ENCODE measurements around the gene FAM118B. TPM values are rescaled to one million over a fixed set of nuclear protein-coding genes. Genes with fewer than 3 reads are reported as not detected.

The FAM118B gene
- total and polyA plus RNA-seq, 2 experiments from 2014 or later, result 13.7 to 33.9 TPM

DNA sequence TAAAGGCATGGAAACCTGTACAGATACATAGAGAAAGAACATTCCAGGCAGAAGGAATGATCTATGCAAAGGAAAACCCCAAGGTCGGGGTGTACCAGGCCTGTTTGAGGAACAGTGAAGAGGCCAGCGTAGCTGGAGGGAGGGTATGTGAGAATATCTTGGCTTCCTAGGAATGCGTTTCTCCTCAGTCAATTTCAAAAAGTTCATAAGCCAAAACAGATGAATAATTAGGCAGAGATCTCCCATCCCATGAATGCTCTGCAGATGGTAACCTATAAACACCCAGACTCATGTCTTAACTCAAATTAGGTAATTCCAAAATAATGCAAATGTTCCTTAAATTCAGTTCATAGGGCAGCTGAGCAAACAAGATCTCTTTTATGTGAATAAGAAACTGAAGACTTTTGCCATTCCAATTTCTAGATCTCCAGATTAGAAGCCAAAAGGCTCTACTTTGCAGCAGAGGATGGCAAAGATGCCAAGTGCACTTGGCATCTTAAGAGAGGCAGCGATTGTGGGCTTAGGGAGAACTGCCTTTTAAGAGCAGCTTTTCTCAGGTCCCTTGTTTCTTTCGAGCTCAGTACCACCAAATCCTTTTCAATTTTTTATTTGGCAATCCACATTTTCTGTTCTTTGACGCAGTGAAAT is 13.2 kb downstream of the FAM118B start:
- Histone ChIP-seq H3K27ac (no peak overlapping the region), H3K9me3 (ENCODE audit: low read depth) (no peaks in the 10 kb centered on the region), H3K36me3 (peaks cover 3% of the 10 kb centered on the region), H3K4me3 (no peak overlapping the region), H3K4me1 (ENCODE audit: low read depth) (no peaks in the 10 kb centered on the region), H3K27me3 (no peaks in the 10 kb centered on the region)
- TF ChIP-seq CTCF (IDR thresholded peaks at IDR 0.05; ENCODE audit: low read depth, low read length), result no peak
- DNase-seq (ENCODE audit: low read depth in 1 of 2, low spot score in 1 of 2), result no peak

GRCh38 chr11:126225295-126225665 is 13.7 kb downstream of the FAM118B start:
- no peak overlapping the region for H3K4me3 ChIP-seq
- no peak overlapping the region for H3K27ac ChIP-seq
- DNase-seq (ENCODE audit: low read depth in 1 of 2, low spot score in 1 of 2), result no peak
- H3K4me1 ChIP-seq (ENCODE audit: low read depth), result no peaks in the 10 kb centered on the region
- no peaks in the 10 kb centered on the region for H3K9me3 ChIP-seq (ENCODE audit: low read depth)
- H3K36me3 ChIP-seq, result peaks cover 4% of the 10 kb centered on the region
- H3K27me3 ChIP-seq, result no peaks in the 10 kb centered on the region
- no peak for TF ChIP-seq CTCF (IDR thresholded peaks at IDR 0.05; ENCODE audit: low read depth, low read length)

GRCh38 chr11:126226334-126227084 is 14.9 kb downstream of the FAM118B start:
- no peaks in the 10 kb centered on the region for H3K27me3 ChIP-seq
- H3K4me3 ChIP-seq, result no peak overlapping the region
- H3K9me3 ChIP-seq (ENCODE audit: low read depth), result no peaks in the 10 kb centered on the region
- H3K27ac ChIP-seq, result no peak overlapping the region
- no peak for DNase-seq (ENCODE audit: low read depth in 1 of 2, low spot score in 1 of 2)
- H3K4me1 ChIP-seq (ENCODE audit: low read depth), result no peaks in the 10 kb centered on the region
- peaks cover 4% of the 10 kb centered on the region for H3K36me3 ChIP-seq
- no peak for TF ChIP-seq CTCF (IDR thresholded peaks at IDR 0.05; ENCODE audit: low read depth, low read length)

DNA sequence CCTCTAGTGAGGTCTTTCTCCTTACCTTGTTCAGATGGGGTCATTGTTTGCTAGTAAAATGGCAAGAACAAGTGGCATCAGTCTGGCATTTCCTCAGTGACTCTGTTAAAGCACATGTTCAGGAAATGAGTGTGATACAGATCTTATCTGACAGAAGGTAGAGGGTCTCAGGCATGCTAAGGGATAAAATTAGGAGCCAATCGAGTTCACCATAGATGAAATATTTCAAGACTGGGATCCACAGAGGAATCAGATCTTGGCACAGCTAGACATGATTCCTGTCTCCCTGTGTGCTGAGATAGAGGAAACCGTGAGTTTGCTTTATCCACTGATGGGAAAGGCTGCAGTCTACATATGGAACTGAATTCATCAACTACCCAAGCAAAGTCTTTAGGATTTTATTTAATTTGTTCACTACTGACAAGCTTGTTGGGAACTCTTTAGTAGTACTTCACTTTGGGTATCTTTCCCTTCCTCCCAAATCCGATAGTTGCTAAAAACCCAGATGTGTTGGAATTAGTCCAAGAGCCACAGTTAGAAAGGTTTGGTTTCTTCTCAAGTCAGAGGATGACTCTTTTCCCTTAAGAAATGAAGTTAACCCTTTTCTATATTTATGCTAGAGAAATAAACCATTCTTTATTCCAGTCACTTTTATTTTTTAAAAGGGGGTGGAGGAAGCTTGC is 18.4 kb downstream of the FAM118B start:
- peak in 1 of 2 donors; percentile 51 for DNase-seq (ENCODE audit: low read depth in 1 of 2, low spot score in 1 of 2)
- H3K27me3 ChIP-seq, result no peaks in the 10 kb centered on the region
- no peak overlapping the region for H3K4me3 ChIP-seq
- H3K36me3 ChIP-seq, result peaks cover 4% of the 10 kb centered on the region
- no peaks in the 10 kb centered on the region for H3K9me3 ChIP-seq (ENCODE audit: low read depth)
- H3K27ac ChIP-seq, result peak overlapping the region; percentile 9
- no peak for TF ChIP-seq CTCF (IDR thresholded peaks at IDR 0.05; ENCODE audit: low read depth, low read length)
- H3K4me1 ChIP-seq (ENCODE audit: low read depth), result no peaks in the 10 kb centered on the region

DNA sequence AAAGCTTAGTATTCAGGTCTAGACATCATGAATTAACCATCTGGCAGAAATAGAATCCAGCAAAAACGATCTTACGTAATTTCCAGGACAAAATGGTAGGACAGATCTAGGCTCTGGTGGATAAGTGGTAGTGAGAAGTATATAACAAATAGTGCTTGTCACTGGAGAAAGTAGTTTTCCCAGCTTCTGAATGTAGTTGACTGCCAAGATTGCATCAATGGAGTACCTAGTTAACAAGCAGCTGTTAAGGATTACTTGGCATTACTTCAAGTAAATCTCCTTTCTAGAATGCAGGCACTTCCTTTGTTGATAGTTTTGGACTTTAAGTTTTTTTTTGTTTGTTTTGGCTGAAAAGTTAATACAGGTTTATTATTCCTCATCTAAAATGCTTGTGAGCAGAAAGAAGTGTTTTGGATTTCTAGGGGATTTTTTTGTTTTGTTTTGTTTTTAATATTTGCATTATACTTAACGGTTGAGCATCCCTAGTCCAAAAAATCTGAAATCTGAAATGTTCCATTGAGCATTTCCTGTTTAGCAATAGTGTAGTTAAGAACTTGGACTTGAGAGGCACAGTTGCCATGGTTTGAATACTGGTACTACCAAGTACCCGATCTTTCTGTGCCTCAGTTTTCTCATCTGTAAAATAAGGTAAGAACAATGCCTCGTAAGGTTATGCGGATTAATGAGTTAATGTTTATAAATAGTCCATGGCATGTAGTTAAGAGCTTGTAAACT is 20.3 kb downstream of the FAM118B start:
- peak in 1 of 2 donors; percentile 87 for DNase-seq (ENCODE audit: low read depth in 1 of 2, low spot score in 1 of 2)

More for the DNA sequence above, 20.3 kb downstream of the FAM118B start:
- Histone ChIP-seq H3K9me3 (ENCODE audit: low read depth) (no peaks in the 10 kb centered on the region), H3K27me3 (no peaks in the 10 kb centered on the region), H3K4me1 (ENCODE audit: low read depth) (no peaks in the 10 kb centered on the region), H3K36me3 (peaks cover 11% of the 10 kb centered on the region), H3K4me3 (no peak overlapping the region), H3K27ac (no peak overlapping the region)
- no peak for TF ChIP-seq CTCF (IDR thresholded peaks at IDR 0.05; ENCODE audit: low read depth, low read length)

Data from cardiac muscle cell (in vitro differentiated cells and primary cell).